Femur (tissue), 1 donor: ENCODE data around the gene C12orf57.
A peak's percentile ranks its signal among the peaks of the same experiment; 100 is the strongest.
"Not testable (repeated sequence)": the region's sequence is repeated elsewhere in the genome, so short reads cannot be mapped to it uniquely, and the experiment has no call there.

Experiments used
- DNase-seq: peaks from one replicate; pipeline ENCODE4 v3.0.0-alpha.2; 2017

C12orf57 gene, protein sequence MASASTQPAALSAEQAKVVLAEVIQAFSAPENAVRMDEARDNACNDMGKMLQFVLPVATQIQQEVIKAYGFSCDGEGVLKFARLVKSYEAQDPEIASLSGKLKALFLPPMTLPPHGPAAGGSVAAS

DNA sequence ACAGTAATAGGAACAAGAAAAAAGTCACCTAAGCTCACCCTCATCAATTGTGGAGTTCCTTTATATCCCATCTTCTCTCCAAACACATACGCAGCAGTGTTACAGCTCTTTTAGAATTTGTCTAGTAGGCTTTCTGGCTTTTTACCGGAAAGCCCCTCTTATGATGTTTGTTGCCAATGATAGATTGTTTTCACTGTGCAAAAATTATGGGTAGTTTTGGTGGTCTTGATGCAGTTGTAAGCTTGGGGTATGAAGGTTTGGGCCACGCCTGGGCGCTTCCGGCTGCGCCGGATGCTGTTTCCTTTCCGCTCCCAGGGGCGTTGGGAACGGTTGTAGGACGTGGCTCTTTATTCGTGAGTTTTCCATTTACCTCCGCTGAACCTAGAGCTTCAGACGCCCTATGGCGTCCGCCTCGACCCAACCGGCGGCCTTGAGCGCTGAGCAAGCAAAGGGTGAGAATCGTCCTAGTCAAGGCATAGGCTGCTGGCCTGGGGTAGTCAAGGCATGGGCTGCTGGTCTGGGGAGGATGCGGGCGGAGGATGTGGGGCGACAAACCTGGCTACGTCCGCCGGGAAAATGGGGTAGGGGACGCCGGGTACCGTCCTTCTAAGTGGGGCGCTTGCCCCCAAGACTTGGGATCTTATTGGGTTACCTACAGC lies at the start of gene C12orf57, which contains the start of gene RNU7-1:
Gene C12orf57 (plus strand): TSS at position 301 of the 659 bp plus-strand sequence. CDS start 100 bp downstream, at position 401.
Gene RNU7-1 (plus strand): TSS at position 95 of the 659 bp plus-strand sequence.
- DNase-seq = peak; percentile 94

DNA sequence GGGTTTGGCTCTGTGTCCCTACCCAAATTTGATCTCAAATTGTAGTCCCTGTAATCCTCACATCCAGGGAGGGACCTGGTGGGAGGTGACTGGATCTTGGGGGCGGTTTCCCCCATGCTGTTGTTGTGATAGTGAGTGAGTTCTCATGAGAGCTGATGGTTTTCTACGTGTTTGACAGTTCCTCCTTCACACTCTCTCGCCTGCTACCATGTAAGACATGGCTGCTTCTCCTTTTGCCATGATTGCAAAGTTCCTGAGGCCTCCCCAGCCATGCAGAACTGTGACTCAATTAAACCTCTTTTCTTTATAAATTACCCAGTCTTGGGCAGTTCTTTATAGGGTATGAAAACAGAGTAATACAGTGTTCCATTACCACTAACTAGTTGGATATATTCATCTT lies 49.5 kb upstream of the C12orf57 start:
- no peak for DNase-seq

DNA sequence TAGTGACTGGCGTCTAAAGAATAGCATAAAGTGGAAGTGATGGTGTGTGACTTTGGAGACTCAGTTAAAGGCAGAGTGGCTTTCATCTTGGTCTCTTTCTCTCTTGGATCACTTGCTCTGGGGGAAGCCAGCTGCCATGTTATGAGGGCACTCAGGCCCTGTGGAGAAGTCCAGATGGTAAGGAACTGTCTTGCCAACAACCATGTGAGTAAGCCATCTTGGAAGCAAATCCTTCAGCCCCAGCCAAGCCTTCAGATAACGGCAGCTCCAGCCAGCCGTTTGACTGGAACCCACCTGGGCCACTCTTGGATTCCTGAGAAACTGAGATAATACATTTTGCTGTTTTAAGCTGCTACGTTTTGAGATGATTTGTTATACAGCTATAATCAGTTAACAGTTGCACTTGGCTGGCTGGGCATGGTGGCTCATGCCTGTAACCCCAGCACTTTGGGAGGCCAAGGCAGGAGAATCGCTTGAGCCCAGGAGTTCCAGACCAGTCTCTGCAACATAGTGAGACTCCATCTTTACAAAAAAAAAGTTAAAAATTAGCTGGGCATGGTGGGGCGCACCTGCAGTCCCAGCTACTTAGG lies 46.9 kb upstream of the C12orf57 start:
- DNase-seq = no peak

DNA sequence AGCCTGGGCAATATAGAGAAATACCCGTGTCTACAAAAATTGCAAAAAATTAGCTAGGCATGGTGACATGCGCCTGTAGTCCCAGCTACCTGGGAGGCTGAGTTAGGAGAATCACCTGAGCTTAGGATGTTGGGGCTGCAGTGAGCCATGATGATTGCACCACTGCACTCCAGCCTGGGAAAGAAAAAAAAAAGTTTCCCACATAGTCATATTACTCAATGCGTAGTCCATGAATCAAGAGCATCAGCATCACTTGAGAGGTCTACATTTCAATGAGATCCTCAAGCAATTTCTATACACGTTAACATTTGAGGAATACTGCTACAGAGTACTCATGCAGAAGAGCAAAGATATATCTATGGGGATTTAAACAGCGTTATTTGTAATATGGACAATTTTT lies 44.4 kb upstream of the C12orf57 start:
- DNase-seq = no peak

DNA sequence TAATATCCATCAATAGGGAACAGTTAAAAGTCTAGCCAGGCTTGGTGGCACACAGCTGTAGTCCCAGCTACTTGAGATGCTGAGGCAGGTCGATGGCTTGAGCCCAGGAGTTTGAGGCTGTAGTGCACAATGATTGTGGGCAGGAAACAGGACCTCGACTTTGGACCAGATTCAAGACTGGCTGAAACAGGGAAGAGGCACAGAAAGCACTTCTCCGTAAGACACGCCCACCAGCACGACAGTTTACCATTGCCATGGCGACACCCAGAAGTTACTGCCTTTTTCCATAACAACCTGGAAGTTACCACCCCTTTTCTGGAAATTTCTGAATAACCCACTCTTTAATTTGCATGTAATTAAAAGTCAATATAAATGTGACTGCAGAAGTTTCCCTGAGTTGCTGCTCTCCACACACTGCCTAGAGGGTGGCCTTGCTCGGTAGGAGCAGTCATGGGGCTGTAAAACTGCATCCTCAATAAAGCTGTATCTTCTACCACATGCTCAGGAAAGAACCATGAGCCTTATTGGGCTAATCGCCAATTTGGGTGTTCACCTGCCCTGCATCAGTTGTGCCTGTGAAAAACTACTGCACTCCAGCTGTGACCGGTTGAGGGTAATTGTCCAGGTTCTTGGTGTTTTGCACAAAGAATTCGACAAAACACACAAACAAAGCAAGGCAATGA lies 43.8 kb upstream of the C12orf57 start:
- peak; percentile 75 for DNase-seq

DNA sequence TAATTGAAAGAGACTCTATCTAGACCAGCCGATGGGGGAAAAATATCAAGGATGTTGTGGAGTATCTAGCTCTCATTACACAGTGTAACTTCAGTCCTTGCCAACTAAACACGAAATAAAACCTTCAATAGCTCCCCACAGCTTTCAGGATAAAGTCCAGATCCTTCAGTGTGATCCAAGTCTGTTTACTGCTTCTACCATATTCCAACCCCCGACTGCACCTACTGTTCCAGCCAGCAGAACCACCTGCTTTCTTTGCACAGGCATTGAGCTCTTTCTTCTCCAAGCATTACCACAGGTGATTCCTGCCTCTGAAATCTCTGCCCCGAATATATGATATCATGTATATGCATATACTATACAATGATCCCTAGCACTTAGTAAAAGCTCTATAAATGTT lies 41.4 kb upstream of the C12orf57 start:
- DNase-seq = no peak

DNA sequence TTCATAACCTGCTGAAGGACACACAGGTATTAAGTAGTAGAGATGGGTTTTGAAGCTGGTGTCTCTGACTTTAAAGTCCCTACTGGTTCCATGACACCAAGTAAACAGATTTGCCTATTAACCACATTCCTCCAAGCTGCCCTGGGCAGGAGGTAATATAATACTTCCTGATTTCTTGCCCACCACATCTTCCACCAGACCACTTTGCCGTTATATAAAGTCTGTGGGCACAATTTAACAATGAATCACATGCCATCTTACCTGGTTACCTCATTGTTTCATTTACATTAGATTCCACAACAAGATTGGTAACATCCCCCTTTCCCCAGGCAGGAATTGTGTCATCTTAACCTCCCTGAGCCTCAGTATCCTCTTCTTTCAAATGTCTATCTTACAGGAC lies 40.1 kb upstream of the C12orf57 start:
- DNase-seq = no peak

DNA sequence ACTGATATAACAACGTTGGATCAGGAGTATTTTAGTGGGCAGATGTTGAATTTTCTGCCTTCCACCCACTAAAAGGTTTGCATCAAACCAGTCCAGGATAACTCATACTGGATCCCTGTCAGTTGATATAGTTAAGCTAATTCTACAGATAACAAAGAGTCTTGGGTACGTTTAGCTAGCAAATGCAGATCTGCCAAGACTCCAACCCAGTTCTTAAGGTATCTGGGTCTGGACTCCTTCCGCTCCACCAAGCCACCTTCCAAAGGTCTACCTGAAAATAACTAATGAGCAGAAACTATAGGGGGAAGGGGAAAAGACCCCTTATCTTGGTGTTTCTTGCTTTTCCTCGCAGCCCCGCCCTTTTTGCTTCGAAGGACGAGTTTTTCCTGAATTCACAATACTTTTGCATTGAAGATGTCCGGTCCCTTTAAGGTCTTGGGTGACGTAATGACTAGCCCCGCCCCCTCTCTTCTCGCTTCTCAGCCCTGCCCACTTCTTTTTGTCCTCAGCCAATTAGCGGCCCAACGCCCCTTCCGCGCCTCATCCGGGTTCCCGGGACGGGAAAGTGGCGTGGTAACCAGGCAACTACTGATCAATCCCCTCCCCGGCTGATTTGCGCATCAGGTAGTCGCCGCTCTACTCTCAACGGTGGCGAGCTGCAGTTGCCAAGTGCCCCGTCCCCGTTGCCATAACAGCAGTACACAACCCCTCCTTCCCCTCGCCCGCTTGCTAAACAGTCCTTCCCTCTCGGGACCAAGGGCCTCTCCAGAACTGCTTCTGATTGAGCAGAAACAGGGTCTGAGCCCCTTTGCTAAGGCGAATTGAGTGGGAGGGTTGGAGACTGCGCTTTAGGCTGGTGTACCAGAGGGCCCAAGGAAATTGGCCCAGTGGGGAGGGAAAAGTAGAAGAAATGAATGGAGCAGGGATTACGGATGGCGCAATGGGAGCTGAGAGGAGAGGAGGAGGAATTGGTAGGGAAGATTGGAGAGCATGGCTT lies 39.2 kb upstream of the C12orf57 start, which contains the start of gene LRRC23:
Gene LRRC23 (plus strand): TSS at position 543 of the 997 bp plus-strand sequence. CDS start 812 bp downstream, outside the sequence.
- DNase-seq = peak; percentile 98

DNA sequence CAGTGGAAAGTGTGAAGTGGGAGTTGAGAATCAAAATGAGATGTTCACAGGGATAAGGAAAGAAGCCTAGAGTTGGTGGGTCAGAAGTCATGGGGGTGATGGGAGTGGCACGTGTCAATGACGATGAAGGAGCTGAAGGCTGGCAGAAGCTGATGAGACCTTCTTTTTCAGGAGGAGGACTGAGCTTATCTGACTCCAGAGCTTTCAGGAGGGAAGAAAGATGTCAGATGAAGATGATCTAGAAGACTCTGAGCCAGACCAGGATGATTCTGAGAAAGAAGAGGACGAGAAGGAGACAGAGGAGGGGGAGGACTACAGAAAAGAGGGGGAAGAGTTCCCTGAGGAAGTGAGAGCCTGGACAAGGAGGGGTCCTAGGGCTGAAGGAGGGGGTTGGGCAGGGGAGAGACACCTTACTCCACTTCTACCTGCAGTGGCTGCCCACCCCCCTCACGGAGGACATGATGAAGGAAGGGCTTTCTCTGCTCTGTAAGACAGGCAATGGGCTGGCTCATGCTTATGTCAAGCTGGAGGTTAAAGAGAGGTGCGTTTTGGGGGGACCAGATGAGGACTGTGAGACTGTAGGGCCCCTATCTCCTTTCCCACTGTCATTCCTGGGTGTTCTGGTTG lies 38.3 kb upstream of the C12orf57 start:
- no peak for DNase-seq

DNA sequence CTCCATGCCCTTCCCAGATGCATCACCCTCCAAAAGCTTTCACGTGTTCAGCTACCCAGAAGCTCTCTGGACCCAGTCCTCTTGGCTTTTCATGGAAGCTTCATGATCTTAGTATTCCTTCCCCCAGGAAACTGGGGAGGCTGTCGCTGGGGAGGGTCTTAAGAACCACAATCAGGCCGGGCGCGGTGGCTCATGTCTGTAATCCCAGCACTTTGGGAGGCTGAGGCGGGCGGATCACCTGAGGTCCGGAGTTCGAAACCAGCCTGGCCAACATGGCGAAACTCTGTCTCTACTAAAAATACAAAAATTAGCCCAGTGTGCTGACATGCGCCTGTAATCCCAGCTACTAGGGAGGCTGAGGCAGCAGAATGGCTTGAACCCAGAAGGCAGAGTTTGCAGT lies 35.7 kb upstream of the C12orf57 start:
- not testable (repeated sequence) for DNase-seq

DNA sequence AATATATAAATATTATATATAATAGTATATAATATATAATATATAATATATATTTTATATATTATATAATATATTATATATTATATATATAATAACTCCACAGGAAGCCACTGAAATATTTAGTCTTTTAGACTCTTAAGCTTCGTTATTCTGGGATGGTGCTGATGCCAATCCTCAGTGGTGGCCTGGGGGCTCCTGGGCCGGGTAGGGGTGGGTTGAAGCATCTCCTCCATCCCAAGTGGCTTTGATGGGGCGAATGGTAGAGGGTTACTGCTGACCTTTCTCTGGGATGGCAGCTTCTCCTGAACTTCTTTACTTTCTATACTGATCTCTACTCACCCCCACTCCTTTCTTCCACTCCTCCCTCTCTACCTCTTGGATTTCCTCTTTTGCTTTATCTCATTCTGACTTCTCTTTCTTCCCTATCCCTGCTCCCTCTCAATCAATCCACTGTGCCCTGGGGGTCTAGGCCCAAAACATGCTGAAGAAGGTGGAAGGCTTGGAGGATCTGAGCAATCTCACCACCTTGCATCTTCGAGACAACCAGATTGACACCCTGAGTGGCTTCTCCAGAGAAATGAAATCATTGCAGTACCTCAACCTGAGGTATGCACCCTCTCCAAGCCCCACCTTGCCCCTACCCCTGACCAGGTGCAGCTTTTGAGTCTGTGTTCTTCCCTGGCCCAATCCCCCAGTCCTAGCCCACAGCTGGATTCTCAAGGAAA lies 34.2 kb upstream of the C12orf57 start:
- DNase-seq = no peak

DNA sequence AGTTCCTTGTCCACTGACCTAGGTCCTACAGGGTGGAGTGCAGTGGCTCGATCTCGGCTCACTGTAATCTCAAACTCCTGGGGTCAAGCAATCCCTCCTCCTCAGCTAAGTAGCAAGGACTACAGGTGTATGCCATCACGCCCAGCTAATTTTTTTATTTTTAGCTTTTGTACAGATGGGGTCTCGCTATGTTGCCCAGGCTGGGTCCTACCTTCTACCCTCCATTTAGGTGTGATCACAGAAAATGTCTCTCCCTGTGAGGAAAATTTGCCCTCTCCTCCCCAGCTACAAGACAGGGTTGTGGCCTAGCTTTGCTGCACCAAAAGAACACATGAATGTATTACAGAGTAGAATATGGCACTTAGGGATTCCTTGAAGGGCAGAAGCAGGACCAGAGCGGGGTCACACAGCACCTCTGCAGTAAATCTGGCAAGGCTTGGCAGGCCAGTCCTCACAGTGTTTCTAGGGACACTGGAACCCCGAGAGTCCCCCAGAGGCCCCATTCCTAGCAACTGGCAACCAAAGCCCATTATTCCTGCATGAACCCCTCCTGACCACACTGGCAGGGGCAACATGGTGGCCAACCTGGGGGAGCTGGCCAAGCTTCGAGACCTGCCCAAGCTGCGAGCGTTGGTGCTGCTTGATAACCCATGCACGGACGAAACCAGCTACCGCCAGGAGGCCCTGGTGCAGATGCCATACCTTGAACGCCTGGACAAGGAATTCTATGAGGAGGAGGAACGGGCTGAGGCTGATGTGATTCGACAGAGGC lies 31.5 kb upstream of the C12orf57 start:
- no peak for DNase-seq

DNA sequence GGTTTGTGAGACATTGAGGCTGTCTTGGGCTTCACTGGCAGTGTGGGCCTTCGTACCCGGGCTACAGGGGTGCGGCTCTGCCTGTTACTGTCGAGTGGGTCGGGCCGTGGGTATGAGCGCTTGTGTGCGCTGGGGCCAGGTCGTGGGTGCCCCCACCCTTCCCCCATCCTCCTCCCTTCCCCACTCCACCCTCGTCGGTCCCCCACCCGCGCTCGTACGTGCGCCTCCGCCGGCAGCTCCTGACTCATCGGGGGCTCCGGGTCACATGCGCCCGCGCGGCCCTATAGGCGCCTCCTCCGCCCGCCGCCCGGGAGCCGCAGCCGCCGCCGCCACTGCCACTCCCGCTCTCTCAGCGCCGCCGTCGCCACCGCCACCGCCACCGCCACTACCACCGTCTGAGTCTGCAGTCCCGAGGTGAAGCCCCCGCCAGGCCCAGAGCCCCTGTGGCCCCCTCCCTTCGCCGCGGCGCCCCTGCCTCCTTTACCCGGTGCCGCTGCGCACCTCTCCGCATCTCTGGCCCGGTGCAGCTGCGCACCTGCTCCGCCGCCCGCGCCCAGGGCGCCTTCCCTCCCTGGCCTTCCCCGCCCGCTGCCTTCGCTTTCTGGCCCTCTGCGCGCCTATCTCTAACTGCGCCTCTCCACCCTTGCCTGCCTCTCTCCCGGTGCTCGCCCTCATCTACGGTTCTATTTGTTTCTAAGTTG lies 29.4 kb upstream of the C12orf57 start, which contains the start of gene ENO2:
Gene ENO2 (plus strand): TSS at position 335 of the 701 bp plus-strand sequence. CDS start 1,253 bp downstream, outside the sequence.
- DNase-seq = peak; percentile 81

DNA sequence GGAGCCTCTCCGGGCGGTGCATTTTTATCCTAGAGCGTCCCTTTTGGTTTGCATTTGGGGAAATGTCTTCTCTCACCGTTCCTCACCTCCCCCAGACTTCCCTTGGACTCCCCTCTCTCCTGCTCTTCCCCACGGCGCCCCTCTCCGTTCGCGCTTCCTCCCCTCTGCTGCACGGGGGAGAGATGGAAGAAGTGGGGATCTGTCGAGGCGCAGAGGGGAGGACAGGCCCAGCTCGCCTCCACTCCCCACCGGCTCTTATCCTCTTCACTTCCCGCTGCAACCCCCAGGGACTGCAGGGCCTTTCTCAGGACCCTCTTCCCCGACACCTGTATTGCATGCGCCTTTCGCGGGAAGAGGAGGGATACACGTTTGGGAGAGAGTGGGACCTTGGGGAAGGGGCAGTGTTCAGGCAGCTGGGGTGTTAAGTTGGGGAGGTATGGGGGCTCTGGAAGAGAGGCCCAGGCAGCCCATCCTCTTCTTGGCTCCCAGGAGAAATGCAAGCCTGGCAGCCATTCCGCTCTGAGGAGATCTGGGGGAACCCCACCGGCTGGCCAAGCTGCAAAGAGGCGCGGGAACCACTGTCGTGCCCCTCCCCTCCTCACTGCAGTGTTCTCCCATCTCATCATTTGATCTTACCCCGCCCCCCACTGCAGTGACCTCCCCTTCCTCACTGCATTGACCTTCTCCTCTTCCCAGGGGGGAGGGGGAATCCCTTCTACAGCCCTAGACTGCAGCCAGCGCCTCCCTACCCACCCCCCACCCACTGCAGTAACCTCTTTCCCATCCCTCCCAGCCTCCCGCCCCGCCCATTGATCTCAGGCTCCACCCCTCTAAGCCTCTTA lies 28.7 kb upstream of the C12orf57 start:
- DNase-seq = no peak

DNA sequence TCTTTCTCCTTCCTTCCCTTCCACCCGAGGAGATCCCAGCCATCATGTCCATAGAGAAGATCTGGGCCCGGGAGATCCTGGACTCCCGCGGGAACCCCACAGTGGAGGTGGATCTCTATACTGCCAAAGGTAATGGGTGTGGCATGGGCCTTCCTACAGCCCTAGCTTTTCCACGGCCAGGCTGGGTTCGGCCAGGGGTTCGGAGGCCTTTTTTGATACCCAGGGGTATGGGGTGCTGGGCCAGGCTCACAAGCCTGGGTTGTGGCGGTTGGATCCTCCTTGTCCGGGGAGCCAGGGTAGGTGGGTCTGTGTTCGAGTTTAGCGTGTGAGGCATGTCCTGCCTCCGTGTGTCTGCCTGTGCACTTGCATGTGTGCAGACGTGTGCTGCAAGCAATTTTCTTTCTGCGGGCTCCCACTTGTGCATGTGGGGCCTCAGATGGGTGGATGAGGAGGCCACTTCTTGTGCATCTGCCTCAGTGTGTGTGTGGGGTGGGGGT lies 28.0 kb upstream of the C12orf57 start:
- DNase-seq = no peak

DNA sequence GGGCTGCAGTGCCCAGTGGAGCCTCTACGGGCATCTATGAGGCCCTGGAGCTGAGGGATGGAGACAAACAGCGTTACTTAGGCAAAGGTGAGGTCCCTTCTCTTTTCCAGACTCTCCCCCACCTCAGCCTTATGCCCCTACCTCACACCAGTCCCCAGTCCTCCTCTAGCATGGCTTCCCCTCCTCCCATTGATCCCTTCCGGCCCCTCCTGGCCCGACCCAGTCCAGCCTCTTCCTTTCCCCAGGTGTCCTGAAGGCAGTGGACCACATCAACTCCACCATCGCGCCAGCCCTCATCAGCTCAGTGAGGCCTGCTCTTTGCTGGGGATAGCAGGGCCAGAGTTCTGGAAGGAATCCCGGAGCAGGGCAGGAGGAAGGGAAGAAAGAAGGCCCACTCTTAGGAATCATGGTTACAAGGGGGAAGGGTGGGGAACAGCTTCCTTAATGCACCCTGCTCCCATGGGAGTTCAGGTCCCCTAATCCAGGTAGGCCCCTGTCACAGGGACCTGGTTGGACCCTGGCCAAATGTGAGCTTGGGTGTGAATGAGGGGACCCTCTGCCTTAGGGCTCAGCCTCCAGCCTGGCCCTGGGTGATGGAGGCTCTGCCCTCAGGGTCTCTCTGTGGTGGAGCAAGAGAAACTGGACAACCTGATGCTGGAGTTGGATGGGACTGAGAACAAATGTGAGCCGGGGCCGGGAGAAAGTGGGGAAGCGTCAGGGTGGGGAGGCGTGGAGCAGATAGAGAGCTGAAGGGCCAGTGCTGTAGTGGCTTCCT lies 27.2 kb upstream of the C12orf57 start:
- DNase-seq = no peak

DNA sequence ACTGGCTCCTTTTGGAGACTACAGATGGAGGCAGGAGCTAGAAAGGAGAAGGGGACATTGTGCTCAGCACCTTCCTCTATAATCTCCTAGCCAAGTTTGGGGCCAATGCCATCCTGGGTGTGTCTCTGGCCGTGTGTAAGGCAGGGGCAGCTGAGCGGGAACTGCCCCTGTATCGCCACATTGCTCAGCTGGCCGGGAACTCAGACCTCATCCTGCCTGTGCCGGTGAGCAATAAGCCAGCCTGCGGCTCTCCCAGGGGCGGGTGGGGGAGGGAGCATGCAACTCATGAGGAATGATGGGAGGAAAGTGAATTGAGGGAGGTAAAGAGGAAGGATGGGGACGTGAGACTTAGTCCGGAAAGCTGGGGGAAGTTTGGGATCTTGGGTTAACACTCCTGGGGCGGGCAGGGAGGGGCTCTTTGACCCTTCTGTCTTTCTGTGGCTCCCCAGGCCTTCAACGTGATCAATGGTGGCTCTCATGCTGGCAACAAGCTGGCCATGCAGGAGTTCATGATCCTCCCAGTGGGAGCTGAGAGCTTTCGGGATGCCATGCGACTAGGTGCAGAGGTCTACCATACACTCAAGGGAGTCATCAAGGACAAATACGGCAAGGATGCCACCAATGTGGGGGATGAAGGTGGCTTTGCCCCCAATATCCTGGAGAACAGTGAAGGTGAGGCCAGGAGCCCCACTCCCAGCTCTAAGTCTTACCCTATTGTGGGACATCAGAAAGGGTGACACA lies 26.2 kb upstream of the C12orf57 start:
- no peak for DNase-seq
